ENCODE measurements around the gene ADAM19.

The ADAM19 gene

GRCh38 chr5:157575381-157576020 lies at the start of gene ADAM19:
ADAM19 (minus strand) TSS chr5:157575775; CDS start chr5:157575696, 79 bp downstream.
- no peak for DNase-seq

- no peak for DNase-seq
Measured at GRCh38 chr5:157624144-157624543, 48.6 kb upstream of the ADAM19 start.

GRCh38 chr5:157620776-157621175 lies 45.2 kb upstream of the ADAM19 start:
- no peak for DNase-seq

DNA sequence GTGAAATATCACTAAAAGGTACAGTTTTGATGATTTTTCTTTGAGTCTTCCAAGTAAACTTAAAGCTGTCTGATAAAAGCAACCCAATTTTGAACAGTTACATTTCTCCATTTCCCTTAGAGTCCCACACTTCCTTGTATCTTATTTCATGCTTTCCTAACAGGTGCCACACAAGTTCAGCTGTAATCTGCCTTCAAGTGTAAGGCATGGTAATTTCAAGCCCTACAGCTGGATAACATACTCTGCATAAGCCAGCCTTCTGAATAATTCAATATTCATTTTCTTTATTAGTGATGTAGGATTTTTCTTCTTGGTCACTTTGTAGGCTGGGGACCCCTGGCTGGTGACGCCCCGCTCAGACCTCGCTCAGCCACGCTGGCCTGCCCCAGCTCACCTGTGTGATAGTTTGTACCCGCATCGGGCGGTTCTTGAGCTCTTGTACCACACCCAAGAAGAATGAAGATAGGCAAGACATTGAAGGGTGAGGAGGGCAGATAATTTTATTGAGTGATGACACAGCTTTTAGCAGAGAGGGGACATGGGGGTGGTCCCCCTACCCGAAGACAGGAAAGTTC lies 42.7 kb upstream of the ADAM19 start:
- no peak for DNase-seq

- DNase-seq = no peak
Measured at GRCh38 chr5:157616785-157617184, 41.2 kb upstream of the ADAM19 start.

DNA sequence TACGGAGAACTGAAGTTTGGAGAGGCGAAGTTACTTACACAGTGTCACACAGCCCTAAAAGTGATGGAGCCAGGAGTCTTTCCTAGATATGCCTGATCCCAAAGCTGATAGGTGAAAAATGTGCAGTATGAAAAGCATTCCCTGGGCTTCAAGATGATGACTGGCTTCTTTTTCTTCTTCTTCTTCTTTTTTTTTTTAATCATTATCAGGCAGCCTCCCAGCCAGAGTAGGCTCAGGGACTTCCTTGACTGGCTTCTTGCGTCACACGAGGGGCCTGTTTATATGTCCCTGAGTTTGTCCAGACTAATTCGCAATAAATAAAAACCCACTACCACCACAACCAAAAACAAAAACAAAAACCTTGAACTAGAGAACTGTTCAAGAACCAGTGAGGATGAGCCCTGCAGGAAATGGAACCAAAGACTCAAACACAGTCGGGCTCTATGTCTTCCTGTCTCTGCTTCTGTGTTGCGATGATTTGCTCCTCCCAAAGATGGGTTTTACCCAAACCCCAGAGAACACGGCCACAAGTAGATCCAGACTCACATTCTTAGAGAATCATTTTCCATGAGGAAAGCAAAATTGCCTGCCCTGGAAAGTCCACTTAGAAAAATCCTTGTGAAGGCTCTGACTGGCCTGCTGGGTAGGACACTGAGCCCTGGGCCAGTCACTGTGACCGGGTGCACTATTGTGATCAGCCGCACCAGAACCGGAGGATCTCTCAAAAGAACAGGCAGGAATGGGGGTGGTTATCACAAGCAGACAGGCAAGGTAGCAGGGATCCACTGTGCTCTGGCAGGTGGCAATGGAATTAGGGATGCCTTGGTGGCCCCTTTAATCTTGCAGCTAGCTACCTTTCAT lies 38.0 kb upstream of the ADAM19 start:
- DNase-seq = peak; percentile 68

GRCh38 chr5:157612581-157612980 lies 37.0 kb upstream of the ADAM19 start:
- no peak for DNase-seq

DNA sequence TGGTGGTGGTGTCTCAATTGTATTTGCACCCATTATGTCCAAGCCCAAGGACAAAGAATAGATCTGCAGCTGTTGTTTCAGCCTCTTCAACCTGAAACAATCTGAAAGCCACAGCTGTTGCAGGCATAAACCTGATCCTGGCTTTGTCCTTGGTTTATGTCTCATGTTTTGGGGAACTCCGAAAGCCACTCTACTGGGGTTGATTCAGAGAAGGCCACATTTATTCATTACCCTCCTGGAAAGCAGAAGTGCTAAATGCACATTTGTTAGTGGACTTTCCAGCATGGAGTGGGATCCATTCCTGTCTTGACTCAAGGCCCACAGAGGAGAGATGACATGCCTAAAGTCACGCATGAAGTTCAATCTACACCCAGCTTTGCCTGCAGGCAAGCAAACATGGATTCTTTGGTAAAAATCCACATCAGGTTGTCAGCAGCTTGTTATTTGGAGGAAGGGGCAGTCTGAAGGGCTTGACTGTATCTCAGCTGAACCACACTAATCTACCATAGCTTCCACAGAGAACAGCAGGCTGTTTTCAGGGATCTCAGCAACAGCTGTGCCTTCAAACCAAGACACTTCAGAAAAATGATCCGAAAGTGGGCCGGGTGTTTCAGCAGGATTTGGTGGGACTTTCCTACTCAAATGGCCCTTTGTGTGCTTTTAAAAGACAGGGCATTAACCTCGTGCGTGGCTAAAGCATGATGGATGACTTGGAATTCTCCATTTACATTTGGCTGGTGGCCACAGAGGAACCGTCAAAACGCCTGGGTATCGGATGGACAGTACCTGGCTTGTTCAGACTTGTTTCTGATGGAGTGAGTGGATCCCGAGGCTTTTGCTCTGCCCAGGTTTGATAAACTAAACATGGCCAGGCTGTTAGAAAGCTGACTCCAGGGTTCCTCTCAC lies 36.2 kb upstream of the ADAM19 start:
- peak; percentile 91 for DNase-seq

DNA sequence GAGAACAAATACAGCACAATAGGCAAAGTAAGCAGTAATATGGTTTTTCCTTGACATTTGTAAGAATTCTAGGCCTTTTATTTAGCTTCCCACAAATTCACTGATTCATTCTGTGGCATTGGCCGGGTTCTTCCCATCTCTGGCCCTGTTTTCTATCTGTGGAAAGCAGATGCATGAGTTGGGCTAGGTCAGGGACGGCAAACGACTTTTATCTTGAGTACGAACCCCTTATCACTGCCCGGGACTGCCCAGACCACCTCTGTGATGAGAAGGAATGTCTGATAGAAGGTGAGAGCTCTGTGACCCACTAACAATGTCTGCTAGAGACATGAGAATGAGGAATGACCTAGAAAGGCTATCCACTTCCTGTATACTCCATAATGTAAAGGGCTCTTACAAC lies 35.4 kb upstream of the ADAM19 start:
- DNase-seq = no peak

- no peak for DNase-seq
Measured at GRCh38 chr5:157608972-157609565, 33.5 kb upstream of the ADAM19 start.

DNA sequence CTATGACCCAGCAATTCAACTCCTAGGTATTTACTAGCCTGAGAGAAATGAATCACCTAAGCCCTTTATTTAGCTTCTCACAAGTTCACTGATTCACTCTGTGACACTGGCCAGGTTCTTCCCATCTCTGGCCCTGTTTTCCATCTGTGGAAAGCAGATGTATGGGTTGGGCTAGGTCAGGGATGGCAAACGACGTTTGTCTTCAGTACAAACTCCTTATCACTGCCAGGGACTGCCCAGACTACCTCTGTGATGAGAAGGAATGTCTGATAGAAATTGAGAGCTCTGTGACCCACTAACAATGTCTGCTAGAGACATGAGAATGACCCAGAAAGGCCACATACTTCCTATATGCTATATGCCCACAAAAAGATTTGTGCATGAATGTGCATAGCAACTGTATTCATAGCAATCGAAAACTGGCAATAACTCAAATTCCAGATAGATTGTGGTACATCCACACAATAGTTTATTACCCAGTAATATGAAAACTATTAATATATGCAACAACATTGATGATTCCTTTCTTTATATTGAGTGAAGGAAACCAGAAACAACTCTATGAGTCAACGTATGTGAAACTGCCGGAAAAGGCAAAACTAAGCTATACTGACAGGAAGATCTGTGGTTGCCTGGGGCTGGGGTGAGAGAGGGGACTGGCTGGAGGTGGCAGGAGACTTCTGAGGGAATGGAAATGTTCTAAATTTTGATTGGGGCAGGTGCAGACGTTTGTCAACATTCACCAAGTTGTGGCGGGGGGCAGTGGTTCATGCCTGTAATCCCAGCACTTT lies 32.0 kb upstream of the ADAM19 start:
- peak; percentile 50 for DNase-seq

DNA sequence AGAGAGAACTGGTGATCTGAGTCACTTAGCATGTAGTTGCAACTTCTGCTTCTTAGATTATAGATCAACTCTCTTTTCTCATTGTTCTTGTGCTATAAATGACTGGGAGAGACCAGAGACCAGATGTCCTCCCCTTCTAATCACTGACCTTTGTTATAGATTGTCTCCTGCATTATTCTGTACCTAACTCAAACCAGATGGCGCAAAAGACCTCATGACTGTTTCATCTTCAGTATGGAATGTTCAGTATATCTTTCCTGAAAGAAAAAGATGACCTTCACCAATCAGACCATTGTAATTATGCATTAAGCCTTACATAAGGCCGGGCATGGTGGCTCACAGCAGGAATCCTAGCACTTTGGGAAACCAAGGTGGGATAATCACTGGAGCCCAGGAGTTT lies 30.5 kb upstream of the ADAM19 start:
- no peak for DNase-seq

- peak; percentile 94 for DNase-seq
Measured at GRCh38 chr5:157603333-157604190, 28.0 kb upstream of the ADAM19 start.

DNA sequence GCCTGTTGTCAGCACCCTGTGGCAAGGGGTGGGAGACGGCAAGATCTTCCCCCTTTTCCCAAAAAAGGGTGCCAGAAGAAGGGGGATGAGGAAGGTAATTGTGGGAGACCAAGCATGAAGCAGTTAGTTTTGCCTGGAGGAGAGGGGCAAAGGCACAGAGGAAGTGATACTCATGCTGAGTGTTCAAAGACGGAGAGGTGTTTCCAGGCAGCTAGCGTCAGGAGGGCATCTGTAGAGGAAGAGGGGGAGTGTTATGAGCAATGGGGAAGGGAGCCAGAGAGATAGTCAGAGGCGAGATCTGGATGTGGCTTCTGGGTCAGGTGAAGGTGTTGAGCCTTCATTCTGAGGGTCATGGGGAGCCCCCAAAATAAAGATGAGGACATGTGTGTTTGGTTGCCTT lies 26.9 kb upstream of the ADAM19 start:
- peak; percentile 27 for DNase-seq

DNA sequence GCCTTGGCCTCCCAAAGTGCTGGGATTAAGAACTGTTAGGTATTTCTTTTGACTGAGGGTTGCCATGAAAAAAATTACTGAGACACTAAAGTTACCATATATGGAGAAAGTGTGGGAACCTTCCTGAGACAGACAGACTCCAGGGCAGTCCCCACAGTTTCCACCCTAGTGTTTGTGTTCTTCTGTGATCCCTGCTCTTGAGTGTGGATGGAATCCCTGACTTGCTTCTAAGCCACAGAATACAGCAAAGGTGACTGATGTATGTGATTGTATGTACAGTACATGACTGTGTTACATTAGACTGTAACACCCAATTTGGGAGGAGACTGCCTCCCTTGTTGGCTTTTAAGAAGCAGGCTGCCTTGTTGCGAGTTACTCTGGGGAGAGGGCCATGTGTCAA lies 24.7 kb upstream of the ADAM19 start:
- DNase-seq = no peak

- peak; percentile 89 for DNase-seq
Measured at GRCh38 chr5:157599565-157599964, 24.0 kb upstream of the ADAM19 start.

DNA sequence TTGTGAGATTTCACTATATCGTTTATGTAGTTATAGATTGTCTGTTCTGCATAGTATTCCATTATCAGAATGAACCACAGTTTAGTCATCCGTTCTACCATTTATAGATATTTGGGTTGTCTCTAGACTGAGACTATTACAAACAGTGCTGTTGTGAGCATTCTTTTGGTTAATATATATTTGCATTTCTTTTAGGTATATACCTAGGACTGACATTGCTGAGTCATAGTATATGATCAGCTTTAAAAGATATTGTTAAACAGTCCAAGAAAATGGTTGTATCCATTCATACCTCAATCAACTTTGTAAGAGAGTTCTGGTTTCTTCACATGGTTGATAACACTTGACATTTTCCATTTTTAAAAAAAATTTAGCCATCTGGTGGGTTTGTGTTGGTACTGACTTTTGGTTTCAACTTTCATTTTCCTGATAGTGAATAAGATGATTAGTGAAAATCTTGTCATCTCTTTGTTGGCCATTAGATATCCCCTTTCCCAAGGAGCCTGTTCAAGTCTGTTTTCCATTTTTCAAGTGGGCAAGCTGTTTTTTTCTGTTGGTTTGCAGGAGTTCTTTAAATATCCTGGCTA lies 22.9 kb upstream of the ADAM19 start:
- peak; percentile 42 for DNase-seq

DNA sequence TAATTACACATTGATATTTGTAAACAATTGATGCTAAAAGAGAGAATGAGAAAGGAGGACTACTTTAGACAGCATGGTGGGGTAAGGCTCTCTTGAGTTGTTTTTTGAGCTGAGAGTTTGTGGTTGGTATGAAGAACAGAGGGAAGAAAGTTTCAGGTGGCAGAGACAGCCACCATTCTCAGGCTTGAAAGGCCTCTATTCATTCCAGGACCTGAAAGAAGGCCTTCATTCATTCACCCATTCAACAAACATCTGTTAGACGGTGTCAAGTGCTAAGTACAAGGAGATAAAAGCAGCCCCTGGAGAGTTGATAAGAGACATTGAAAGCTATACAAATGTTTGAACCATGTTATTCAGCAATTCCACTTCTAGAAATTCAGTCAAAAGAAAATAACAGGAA lies 21.7 kb upstream of the ADAM19 start:
- no peak for DNase-seq

DNA sequence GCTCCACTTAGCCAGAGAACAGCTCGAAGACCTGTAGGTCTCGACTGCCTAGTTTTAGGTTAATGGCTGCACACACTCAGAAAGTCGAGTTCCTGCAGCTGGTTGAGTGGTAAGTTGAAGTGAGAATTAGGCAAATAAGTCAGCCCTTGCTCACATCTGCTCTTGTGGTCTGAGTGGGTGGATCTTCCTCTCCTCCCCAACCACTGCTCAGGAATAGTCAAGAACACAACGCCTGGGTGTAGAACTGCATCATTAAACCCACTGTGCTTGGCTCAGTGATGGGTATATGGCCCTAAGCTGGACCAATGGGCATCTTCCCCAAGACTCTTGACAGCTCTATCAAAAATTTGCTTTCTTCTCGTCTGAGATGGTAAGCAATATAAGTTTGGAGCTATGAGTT lies 20.9 kb upstream of the ADAM19 start:
- DNase-seq = peak; percentile 89
